K562 (cell line): ENCODE data around the gene LAGE3. TPM values are rescaled to one million over a fixed set of nuclear protein-coding genes. Genes with fewer than 3 reads are reported as not detected.

Source experiments
- CLOCK ChIP-seq: fragments of 250-450 bp; sonication (Bioruptor Pico); IDR thresholded peaks from 2 replicates; pipeline ENCODE4 v1.4.0; 2020; ENCODE audit warnings: mild to moderate bottlenecking, moderate library complexity, borderline replicate concordance
- CXXC5 ChIP-seq: fragments of 250-450 bp; sonication (Bioruptor Pico); IDR thresholded peaks from 2 replicates; pipeline ENCODE4 v1.8.0; 2022; ENCODE audit warnings: inconsistent platforms, mild to moderate bottlenecking, moderate library complexity
- DPF2 ChIP-seq: fragments of 450-650 bp; IDR thresholded peaks from 2 replicates; pipeline ENCODE4 v1.6.1; 2016
- E2F1 ChIP-seq: sonication (generic); formaldehyde crosslinking; IDR thresholded peaks from 2 replicates; pipeline ENCODE4 v1.8.1; 2023; ENCODE audit warnings: mild to moderate bottlenecking, missing genetic modification reagents, moderate library complexity
- EWSR1 ChIP-seq: fragments of 450-650 bp; IDR thresholded peaks from 2 replicates; pipeline ENCODE4 v1.6.1; 2018; ENCODE audit warnings: borderline replicate concordance, mild to moderate bottlenecking, low read depth, moderate library complexity; ENCODE audit not compliant: partially characterized antibody
- FOXK2 ChIP-seq, 2 experiments: fragments of 450-650 bp; IDR thresholded peaks in 1 of 2; conservative IDR thresholded peaks in 1 of 2; 2 replicates each; pipeline ENCODE4 v1.6.1; 2016; ENCODE audit warnings: low read depth in 2 of 2, mild to moderate bottlenecking in 1 of 2
- HNRNPLL ChIP-seq: fragments of 200-400 bp; formaldehyde crosslinking; IDR thresholded peaks from 2 replicates; pipeline ENCODE4 v1.6.1; 2017; ENCODE audit warnings: low read length, low read depth, mild to moderate bottlenecking; ENCODE audit not compliant: poor library complexity, severe bottlenecking
- NCOR1 ChIP-seq: fragments of 450-650 bp; IDR thresholded peaks from 2 replicates; pipeline ENCODE4 v1.6.1; 2016; ENCODE audit warnings: mild to moderate bottlenecking, moderate library complexity
- RBFOX2 ChIP-seq: fragments of 200-400 bp; formaldehyde crosslinking; IDR thresholded peaks from 2 replicates; pipeline ENCODE4 v1.6.1; 2017; ENCODE audit warnings: low read depth, mild to moderate bottlenecking, low read length, moderate library complexity
- RREB1 ChIP-seq: fragments of 250-450 bp; sonication (Bioruptor Pico); IDR thresholded peaks from 2 replicates; pipeline ENCODE4 v1.4.0; 2020
- SMARCC2 ChIP-seq: fragments of 450-650 bp; IDR thresholded peaks from 2 replicates; pipeline ENCODE4 v1.6.1; 2017; ENCODE audit warnings: antibody characterized with exemption, moderate library complexity, mild to moderate bottlenecking, low read depth
- ZNF23 ChIP-seq: fragments of 250-450 bp; sonication (Bioruptor Pico); IDR thresholded peaks from 2 replicates; pipeline ENCODE4 v1.4.0; 2020; ENCODE audit warnings: mild to moderate bottlenecking
- ZNF324 ChIP-seq: fragments of 250-450 bp; sonication (Bioruptor Pico); IDR thresholded peaks from 2 replicates; pipeline ENCODE4 v1.4.0; 2020; ENCODE audit warnings: mild to moderate bottlenecking
- ZNF717 ChIP-seq: fragments of 250-450 bp; sonication (Bioruptor Pico); IDR thresholded peaks from 2 replicates; pipeline ENCODE4 v1.5.0; 2021
- ZNF780A ChIP-seq: fragments of 250-450 bp; sonication (Bioruptor Pico); IDR thresholded peaks from 2 replicates; pipeline ENCODE4 v1.5.0; 2021; ENCODE audit warnings: mild to moderate bottlenecking
- polyA plus RNA-seq, 8 experiments: library from polyadenylated mRNA; depleted of rRNA in 4 of 8; stranded (reverse) in 5 of 8; unstranded in 3 of 8; fragments of >200 nt; fragmentation: Nextera tagmentation in 2 of 8; fragmentation: Illumina TruSeq in 1 of 8; extraction: Ambion mirVana in 2 of 8; extraction: Trizol in 1 of 8; gene quantifications; 2 replicates each; pipeline versions ENCODE4 v1.2.1 to v1.2.3, GENCODE V29; 2011 to 2014; ENCODE audit warnings: inconsistent platforms in 1 of 8, missing spikeins in 1 of 8
- total RNA-seq, 7 experiments: library from RNA; depleted of rRNA in 6 of 7; stranded (reverse); fragments of >200 nt in 6 of 7; fragmentation: Illumina TruSeq in 2 of 7; extraction: Trizol in 2 of 7; gene quantifications; 2 replicates each; pipeline versions ENCODE4 v1.2.1 to v1.2.3, GENCODE V29; 2011 to 2021; ENCODE audit warnings: low replicate concordance in 1 of 7

The LAGE3 gene
- total and polyA plus RNA-seq, 9 of the 15 experiments (the other 6 are each of a cell fraction or from before 2014, with no cell fraction given): 28.2 to 125 (median 35.8) TPM

GRCh38 chrX:154484255-154485149 lies 5.4 kb upstream of the LAGE3 start (continued):
- TF ChIP-seq EWSR1: no peak
- TF ChIP-seq DPF2: peak; percentile 80
- TF ChIP-seq ZNF717 (CRISPR knock-in tag): no peak
- no peak for TF ChIP-seq HNRNPLL
- no peak for TF ChIP-seq ZNF780A (CRISPR knock-in tag)
- 0 out of 4 replicates have a peak, but pooled peaks have one; percentile 40 to 42 for TF ChIP-seq FOXK2 (conservative IDR thresholded peaks at IDR 0.05 in 1 of 2, IDR thresholded peaks at IDR 0.05 in 1 of 2; ENCODE audit: low read depth in 2 of 2)
- no peak for TF ChIP-seq E2F1 (CRISPR knock-in tag)
- TF ChIP-seq CLOCK (CRISPR knock-in tag): no peak
- TF ChIP-seq ZNF23 (CRISPR knock-in tag): no peak
- no peak for TF ChIP-seq RREB1 (CRISPR knock-in tag)
- peak; percentile 57 for TF ChIP-seq NCOR1
- peak; percentile 62 for TF ChIP-seq RBFOX2
- TF ChIP-seq CXXC5 (CRISPR knock-in tag): 0 out of 2 replicates have a peak, but pooled peaks have one; percentile 41
- TF ChIP-seq SMARCC2: peak; percentile 44; the same call in 1 of the 2 replicates
- TF ChIP-seq ZNF324: no peak
